GM10266 (cell line): ENCODE data around the gene NHS.

Source experiments
- DNase-seq: peaks from one replicate; pipeline ENCODE4 v3.0.0; 2012; ENCODE audit errors: extremely low spot score
- TF ChIP-seq, protein P1 (sequence below): IDR thresholded peaks from 2 replicates; pipeline ENCODE4 v1.5.1; 2012; ENCODE audit warnings: mild to moderate bottlenecking, low read depth; ENCODE audit not compliant: control insufficient read depth, insufficient read depth; ENCODE audit errors: missing control alignments

The NHS gene

DNA sequence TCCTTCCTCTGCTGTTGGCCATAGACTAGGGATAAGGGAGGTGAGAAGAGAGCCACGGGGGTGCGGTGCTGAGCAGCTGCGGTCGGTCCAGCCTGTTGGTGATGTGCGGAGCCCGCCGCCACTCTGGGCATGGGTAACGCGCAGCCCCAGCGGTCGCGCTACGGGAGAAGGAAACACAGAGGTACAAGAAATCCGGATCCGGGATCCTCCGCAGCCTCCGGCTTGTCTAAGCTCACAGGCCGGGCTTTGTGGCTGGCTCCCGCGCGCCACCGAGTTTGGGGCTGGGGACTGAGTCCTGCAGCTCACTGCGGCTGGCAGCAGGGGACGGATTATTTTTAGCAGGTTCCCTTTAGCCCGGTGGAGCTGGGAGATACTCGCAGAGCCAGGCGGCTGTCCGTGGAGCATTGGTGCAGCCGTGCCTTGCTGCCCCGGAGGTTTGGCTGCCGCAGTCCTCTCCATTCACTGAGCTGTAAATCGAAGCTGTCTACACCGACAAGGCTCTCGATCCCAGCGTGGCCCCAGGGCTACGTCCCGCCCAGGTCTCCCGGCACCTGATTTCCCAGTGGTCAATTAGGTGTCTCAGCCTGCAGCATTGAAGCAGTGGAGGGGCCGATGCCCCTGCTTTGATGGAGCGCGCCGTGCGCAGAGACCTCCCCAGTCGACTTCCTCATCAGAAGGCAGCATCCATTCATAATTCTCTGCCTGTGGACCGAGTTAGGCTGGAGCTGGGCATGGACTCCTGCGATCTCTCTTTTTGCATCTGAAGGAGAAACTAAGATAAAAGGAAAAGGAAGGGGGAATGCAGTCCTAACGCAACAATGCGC is 280.4 kb downstream of the NHS start:
- TF ChIP-seq, protein P1, sequence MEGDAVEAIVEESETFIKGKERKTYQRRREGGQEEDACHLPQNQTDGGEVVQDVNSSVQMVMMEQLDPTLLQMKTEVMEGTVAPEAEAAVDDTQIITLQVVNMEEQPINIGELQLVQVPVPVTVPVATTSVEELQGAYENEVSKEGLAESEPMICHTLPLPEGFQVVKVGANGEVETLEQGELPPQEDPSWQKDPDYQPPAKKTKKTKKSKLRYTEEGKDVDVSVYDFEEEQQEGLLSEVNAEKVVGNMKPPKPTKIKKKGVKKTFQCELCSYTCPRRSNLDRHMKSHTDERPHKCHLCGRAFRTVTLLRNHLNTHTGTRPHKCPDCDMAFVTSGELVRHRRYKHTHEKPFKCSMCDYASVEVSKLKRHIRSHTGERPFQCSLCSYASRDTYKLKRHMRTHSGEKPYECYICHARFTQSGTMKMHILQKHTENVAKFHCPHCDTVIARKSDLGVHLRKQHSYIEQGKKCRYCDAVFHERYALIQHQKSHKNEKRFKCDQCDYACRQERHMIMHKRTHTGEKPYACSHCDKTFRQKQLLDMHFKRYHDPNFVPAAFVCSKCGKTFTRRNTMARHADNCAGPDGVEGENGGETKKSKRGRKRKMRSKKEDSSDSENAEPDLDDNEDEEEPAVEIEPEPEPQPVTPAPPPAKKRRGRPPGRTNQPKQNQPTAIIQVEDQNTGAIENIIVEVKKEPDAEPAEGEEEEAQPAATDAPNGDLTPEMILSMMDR: no peak

DNA sequence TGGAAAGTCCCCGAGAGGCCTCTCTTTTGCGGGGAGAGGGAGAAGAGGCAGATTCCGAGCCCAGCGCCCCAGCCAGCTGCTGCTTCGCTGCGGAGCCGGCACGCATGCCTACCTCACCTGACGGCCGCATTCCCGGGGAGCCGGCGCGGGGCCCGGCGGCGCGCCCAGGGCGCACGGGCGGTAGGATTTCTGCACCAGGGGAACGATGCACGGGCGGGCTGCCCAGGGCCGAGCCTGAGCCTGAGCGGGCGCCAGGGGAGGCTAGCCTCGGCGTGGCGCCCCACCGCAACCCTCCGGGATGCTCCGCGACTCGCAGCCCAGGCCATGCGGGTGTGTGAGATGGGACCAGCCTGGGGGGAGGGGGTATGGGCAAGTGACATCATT is 281.0 kb downstream of the NHS start:
- no peak for DNase-seq
- TF ChIP-seq, protein P1: no peak

More for the DNA sequence above, 280.4 kb downstream of the NHS start:
- DNase-seq: no peak

DNA sequence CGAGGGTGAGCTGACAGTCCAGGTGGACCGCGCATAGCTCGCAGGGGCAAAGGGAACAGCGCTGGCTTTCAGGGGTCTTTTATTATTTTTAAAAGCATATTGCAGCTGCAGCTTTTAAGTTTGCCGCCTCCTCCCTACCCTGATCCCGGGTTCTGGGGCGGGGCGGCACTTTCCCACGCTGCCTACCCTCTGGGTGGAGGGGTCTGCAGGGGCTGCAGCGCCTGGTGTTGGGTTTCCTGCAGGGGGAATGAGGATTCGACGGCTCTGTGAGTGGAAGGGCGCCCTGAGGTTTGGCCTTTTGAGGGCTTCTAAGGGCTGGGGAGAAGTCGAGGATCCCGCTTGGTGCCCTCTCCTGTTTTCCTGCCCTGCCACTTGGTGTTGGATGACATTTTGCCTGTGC is 281.6 kb downstream of the NHS start:
- DNase-seq: no peak
- TF ChIP-seq, protein P1: no peak

DNA sequence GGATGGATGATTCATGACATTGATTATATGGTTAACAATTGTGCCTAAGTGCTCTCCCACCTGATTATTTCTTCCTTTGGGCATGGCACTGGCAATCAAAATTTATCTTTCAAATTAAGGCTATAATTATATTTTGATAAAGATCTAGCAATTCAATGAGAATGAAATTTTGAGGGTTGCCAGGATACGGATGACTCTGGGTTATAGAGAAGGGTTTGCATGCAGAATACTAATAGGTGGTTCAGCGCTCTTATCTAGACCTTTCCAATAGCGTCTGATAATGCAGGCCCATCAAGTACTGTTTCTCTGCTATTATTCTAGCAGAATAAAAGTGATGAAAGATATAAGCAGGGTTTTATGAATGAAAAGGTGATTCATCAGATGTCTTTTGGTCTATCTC is 287.4 kb downstream of the NHS start:
- TF ChIP-seq, protein P1: no peak
- no peak for DNase-seq

DNA sequence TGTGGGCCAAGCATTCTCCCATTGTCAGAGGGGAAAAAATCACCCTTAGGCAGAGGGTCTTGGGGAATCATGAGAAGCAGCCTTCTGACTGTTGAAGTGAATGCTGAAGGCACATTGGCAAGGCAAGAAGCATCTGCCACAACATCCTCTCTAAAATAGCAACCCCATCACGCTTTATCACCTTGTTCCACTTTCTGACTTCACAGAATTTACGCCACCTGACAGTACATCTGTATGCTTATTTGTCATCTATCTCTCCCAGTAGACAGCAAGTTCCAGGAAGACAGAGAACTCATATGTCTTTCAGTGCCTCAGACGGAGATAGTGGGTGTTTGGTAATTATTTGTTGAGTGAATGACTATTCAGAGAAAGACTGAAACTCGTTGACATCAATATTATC is 293.9 kb downstream of the NHS start:
- TF ChIP-seq, protein P1: no peak

DNA sequence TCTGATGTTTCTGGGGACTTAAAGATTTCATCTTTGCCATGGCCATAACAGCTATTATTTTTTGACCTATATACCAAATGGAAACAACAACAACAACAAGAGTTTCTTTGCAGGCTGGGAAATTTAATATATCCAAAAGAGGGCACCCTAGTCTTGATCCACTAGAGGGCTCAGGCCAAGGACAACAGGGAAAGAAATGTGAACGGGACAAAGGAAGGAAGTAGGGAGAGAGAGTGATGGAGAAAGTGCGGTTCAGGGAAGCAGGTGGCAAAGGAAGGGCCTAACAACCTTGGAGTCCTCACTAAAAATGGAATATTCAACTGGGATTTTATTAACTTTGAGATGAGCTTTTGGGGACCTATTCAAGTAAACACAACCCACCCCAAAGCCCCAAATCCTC is 294.5 kb downstream of the NHS start:
- TF ChIP-seq, protein P1: no peak
- no peak for DNase-seq

More for the DNA sequence above, 293.9 kb downstream of the NHS start:
- DNase-seq: no peak

DNA sequence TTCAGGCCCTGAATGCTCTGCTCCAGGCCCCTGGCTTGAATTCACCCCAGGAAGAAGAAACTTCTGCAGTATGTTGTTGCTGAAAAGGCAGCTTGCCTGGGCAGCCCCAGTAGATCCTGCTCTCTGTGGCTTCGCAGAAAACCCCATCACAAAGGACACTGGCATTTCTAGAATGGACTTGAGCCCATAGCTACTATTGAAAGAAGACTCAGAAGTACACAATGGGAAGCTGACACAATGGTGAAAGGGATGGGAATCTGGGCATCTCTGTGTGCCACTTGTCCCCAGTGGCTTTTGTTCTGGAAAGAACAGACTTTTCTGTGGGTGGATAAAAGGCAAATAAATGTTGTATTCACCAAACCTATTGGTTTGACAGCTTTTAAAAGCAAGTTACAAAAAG is 294.9 kb downstream of the NHS start:
- TF ChIP-seq, protein P1: no peak
- DNase-seq: no peak
